Panc1 (cell line): Measurements from ENCODE around the gene TMEM87B.
"Not testable (repeated sequence)": the region's sequence is repeated elsewhere in the genome, so short reads cannot be mapped to it uniquely, and the experiment has no call there.

Source experiments
- CTCF ChIP-seq: fragments of 450-650 bp; IDR thresholded peaks from 2 replicates; pipeline ENCODE4 v1.5.1; 2017; ENCODE audit warnings: mild to moderate bottlenecking
- POLR2AphosphoS5 ChIP-seq: IDR thresholded peaks from 2 replicates; pipeline ENCODE4 v1.6.1; 2012; ENCODE audit warnings: mild to moderate bottlenecking, low read depth, low read length, moderate library complexity
- REST ChIP-seq, 2 experiments: IDR thresholded peaks; 2 replicates each; pipeline ENCODE4 v1.6.1; 2011 to 2012; ENCODE audit warnings: low read depth in 2 of 2, control low read depth in 1 of 2, low read length in 1 of 2, mild to moderate bottlenecking in 1 of 2, moderate library complexity in 1 of 2; ENCODE audit not compliant: insufficient read depth in 1 of 2
- SIN3A ChIP-seq: IDR thresholded peaks from 2 replicates; pipeline ENCODE4 v1.6.1; 2012; ENCODE audit warnings: low read depth, mild to moderate bottlenecking, low read length, moderate library complexity, borderline replicate concordance; ENCODE audit not compliant: insufficient read depth
- TCF7L2 ChIP-seq: IDR thresholded peaks from 2 replicates; pipeline ENCODE4 v1.6.1; 2011; ENCODE audit warnings: mild to moderate bottlenecking, low read depth, low read length, inconsistent platforms

GRCh38 chr2:112139033-112139614, 84.1 kb downstream of the TMEM87B start:
- TF ChIP-seq CTCF; POLR2AphosphoS5; REST (IDR thresholded peaks at IDR 0.05; ENCODE audit: insufficient read depth in 1 of 2, low read depth in 2 of 2, low read length in 1 of 2); SIN3A; TCF7L2: not testable (repeated sequence)
